Fibroblast of pulmonary artery (primary cell): ENCODE data around the gene ME3.

Source experiments
- DNase-seq: peaks from one replicate; pipeline ENCODE4 v3.0.0-alpha.2; 2010; ENCODE audit warnings: low read depth
- H3K4me3 ChIP-seq: replicated peaks from 2 replicates; pipeline ENCODE4 v1.5.1; 2011; ENCODE audit warnings: low read depth, mild to moderate bottlenecking, control low read depth, low read length, moderate library complexity
- TF ChIP-seq, protein P1 (sequence below): IDR thresholded peaks from 2 replicates; pipeline ENCODE4 v1.5.1; 2011; ENCODE audit warnings: mild to moderate bottlenecking, control low read depth, low read length, inconsistent platforms; ENCODE audit errors: missing control alignments

Gene ME3

DNA sequence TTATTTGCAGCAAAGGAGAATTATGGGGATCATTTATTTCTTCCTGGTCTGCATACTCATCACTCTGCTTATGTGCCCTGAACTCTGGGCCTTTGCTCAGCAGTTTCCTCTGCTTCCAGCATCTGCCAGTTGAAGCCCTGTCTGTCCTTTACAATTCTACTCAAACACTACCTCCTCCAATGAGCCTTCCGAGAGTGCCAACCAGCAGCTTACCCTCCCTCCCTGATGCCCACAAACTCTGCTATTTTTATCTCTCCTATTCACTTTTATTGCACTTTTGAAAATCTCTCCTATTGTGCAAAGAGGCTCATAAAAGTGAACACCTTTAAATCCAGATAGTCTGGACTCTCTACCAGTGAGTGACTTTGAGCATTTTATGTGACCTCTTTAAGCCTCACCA is 3.6 kb upstream of the ME3 start:
- TF ChIP-seq, protein P1, sequence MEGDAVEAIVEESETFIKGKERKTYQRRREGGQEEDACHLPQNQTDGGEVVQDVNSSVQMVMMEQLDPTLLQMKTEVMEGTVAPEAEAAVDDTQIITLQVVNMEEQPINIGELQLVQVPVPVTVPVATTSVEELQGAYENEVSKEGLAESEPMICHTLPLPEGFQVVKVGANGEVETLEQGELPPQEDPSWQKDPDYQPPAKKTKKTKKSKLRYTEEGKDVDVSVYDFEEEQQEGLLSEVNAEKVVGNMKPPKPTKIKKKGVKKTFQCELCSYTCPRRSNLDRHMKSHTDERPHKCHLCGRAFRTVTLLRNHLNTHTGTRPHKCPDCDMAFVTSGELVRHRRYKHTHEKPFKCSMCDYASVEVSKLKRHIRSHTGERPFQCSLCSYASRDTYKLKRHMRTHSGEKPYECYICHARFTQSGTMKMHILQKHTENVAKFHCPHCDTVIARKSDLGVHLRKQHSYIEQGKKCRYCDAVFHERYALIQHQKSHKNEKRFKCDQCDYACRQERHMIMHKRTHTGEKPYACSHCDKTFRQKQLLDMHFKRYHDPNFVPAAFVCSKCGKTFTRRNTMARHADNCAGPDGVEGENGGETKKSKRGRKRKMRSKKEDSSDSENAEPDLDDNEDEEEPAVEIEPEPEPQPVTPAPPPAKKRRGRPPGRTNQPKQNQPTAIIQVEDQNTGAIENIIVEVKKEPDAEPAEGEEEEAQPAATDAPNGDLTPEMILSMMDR, result no peak
- H3K4me3 ChIP-seq, result no peak overlapping the region
- no peak for DNase-seq

DNA sequence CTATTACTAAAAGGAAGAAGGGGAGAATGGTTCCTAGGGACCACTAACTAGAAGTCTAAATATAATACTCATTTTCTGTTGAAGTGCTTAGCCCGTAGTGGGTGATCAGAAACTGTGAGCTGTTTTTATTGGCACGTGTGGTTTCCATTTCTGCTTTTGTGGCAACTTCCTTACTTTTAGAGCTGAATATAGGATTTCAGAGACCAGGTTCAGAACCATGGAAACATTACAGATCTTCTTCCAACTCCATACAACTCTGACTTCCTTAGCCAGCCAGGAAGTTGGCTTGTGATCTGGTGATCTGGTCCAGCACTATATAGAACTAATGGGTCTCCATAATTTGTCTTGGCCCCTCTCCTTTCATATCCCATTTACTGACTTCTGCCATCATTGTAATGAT is 2.6 kb upstream of the ME3 start:
- no peak for DNase-seq
- TF ChIP-seq, protein P1, result no peak
- H3K4me3 ChIP-seq, result no peak overlapping the region

DNA sequence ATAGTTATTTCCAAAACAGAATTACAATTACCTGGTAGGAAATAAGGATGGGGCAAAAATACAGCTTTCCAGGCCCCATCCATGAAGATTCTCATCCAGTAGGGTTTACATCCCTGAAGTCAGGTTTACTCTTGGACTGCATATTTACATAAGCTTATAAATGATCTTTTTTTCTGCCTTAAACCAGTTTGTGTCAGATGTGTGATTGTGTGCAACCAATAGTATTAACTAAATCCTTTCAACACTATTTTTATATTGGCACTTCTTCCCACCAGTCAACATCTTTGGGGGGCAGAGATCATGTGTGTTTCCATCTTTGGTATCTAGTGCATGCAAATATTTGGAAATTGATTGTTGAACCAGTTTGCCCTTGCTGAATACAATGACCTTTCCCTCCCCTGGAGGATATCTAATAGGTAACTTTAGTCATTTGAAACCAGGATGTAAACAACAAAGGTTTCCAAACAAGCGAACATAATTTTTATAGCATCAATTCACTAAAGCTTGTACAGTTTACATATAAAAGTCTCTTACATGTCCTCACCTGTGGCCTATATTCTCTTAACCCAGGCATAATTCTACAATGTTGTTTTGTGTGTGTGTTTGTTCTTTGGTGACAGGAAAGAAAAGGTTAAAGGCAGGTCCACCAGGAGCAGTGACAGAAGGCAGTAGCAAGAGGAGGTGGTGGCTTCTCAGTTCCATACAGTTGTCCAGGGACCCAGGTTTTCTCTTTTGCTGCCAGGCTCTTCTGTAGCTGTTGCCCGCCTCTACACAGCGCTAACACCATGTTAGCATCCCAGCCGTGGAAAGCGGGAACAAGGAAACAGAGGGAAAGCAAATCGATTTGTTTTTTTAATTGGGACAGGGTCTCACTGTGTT is 1.7 kb upstream of the ME3 start:
- no peak for DNase-seq
- H3K4me3 ChIP-seq, result no peak overlapping the region
- TF ChIP-seq, protein P1, result no peak

DNA sequence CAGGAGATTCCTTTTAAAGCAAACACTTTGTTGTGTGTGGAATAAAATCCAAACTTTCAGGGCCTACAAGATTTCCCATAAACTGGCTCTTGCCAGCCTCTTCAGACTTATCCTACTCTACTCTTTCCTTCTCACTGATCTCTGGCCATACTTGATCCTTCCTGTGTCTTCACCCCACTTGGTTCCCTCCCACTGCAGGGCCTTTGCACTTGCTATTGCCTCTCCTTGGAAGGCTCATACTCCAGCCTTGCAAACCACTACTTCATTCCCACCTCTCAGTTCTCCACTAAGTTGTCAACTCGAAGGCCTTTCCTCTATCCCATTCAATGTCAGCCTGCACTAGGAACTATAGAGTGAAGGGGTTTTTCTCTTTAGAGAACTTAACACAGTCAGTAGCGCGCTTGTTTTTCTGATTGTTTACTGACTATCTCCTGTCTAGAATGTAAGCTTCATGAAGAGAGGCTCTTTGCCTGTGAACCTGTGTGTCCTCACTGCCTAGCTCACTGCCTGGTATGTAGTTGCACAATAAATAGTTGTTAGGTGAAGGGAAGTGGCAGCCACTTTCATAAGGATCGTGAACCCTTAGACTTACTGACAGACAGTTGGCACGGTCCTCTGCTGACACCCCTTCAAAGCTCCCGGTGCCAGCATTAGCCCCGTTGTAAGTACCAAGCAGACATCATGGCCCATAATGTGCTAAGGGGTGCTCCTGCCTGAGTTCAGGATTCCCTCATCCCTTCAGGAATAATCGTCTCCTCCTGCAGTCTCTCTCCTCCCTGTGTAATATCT is 833 bp upstream of the ME3 start:
- TF ChIP-seq, protein P1, result no peak
- no peak for DNase-seq

DNA sequence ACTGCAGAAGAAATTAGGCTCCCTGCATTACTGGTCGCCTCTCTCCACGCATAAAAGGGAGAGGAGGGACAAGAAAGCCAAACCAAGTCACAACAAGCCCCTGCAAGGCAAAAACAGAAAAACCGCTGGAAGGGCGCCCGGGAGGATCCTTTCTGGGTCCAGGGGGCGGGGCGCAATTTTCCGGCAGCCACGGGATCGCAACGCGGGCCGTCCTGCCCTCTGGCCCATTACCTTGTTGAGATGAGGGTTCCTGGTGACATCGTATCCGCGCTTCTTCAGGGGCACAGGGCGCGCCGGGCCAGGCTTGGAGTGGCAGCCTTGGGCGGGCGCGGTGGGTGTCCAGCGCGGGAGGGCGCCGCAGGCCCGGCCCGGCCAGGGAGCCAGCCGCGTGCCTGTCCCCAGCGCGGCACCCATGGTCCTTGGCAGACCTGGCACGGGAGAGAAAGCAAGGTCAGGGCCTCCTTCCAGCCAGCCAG is 847 bp downstream of the ME3 start:
- peak; percentile 26 for DNase-seq
- H3K4me3 ChIP-seq, result peak overlapping the region; percentile 71
- TF ChIP-seq, protein P1, result no peak

More for the DNA sequence above, 833 bp upstream of the ME3 start:
- H3K4me3 ChIP-seq, result no peak overlapping the region

DNA sequence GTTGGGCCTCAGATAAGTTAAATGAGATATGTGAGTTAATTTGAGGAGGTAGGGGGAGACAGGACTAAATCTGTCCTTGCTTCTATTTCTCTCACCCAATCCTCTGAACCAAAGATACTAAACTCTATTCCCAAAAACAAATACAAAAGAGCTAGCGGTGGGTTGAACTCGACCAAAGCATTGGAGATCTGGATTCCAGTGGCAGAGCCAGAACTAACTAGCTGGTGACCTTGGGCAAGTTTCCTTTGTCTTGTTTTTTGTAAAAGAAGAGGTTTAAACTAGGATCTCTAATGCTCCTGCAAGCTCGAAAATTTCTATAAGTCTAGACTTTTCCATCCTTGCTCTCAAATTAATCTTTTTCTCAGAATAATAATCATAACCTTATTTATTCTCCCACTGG is 1.5 kb downstream of the ME3 start:
- TF ChIP-seq, protein P1, result no peak
- peak overlapping the region; percentile 71 for H3K4me3 ChIP-seq
- DNase-seq, result no peak
